Body of pancreas (tissue), 4 donors: Measurements from ENCODE around the gene VGLL4.

Experiments used
- CTCF ChIP-seq, 7 experiments: fragments of 450-650 bp in 4 of 7; fragments of 200-600 bp in 3 of 7; sonication (generic) in 3 of 7; IDR thresholded peaks; one replicate each; pipeline ENCODE4 v1.5.1; 2016 to 2019; ENCODE audit warnings: antibody characterized with exemption in 7 of 7
- POLR2A ChIP-seq, 3 donors: fragments of 450-650 bp; IDR thresholded peaks; one replicate each; pipeline ENCODE4 v1.6.1; 2016; ENCODE audit warnings: antibody characterized with exemption in 3 of 3, mild to moderate bottlenecking in 2 of 3

- TF ChIP-seq POLR2A (IDR thresholded peaks at IDR 0.05) = no peak
- no peak for TF ChIP-seq CTCF (IDR thresholded peaks at IDR 0.05)
These were observed 24.8 kb upstream of the VGLL4 start for GRCh38 chr3:11668243-11669235.
